Thymus (tissue), 14 donors: ENCODE data around the gene TGIF2LY. TPM values are rescaled to one million over a fixed set of nuclear protein-coding genes. Genes with fewer than 3 reads are reported as not detected.
"Not testable (repeated sequence)": the region's sequence is repeated elsewhere in the genome, so short reads cannot be mapped to it uniquely, and the experiment has no call there.

Source experiments
- DNase-seq, 9 donors: peaks; one replicate each; pipeline ENCODE4 v3.0.0-alpha.2; 2013; ENCODE audit warnings: low spot score in 9 of 9, low read depth in 6 of 9, missing footprints in 1 of 9
- H3K27ac ChIP-seq, 2 donors: one replicate each; pipeline ENCODE4 v1.5.1; 2013; ENCODE audit warnings: control low read depth in 1 of 2, low read depth in 1 of 2, low read length in 1 of 2, mild to moderate bottlenecking in 1 of 2, moderate library complexity in 1 of 2
- H3K27me3 ChIP-seq, 2 donors: one replicate each; pipeline ENCODE4 v1.5.1; 2013; ENCODE audit warnings: low read length in 1 of 2; ENCODE audit not compliant: control insufficient read depth in 2 of 2, insufficient read depth in 1 of 2
- H3K36me3 ChIP-seq, 2 donors: one replicate each; pipeline ENCODE4 v1.5.1; 2013; ENCODE audit warnings: low read length in 1 of 2, mild to moderate bottlenecking in 1 of 2, moderate library complexity in 1 of 2; ENCODE audit not compliant: control insufficient read depth in 2 of 2, insufficient read depth in 2 of 2
- H3K4me1 ChIP-seq, 2 donors: one replicate each; pipeline ENCODE4 v1.5.1; 2013; ENCODE audit warnings: low read length in 2 of 2; ENCODE audit not compliant: control insufficient read depth in 2 of 2, insufficient read depth in 2 of 2
- H3K4me3 ChIP-seq, 2 donors: one replicate each; pipeline ENCODE4 v1.5.1; 2013; ENCODE audit warnings: low read length in 2 of 2, control low read depth in 1 of 2, mild to moderate bottlenecking in 1 of 2
- H3K9me3 ChIP-seq, 2 donors: one replicate each; pipeline ENCODE4 v1.5.1; 2013; ENCODE audit warnings: low read length in 1 of 2, mild to moderate bottlenecking in 1 of 2; ENCODE audit not compliant: control insufficient read depth in 2 of 2, insufficient read depth in 1 of 2
- WGBS: extraction: QIAGEN DNeasy Blood & Tissue Kit; methylation state at CpG from one replicate; pipeline ENCODE4 v1.1.7; 2013; 5-methylcytosine and 5-hydroxymethylcytosine counted together
- long read RNA-seq, 10 donors: transcript quantifications; one replicate each; lab custom pipeline, GENCODE V29; 2026
- polyA plus RNA-seq: library from polyadenylated mRNA; stranded (reverse); fragments of 200-250 nt; gene quantifications from one replicate; pipeline ENCODE4 v1.2.3, GENCODE V29; 2013
- total RNA-seq: library from RNA; stranded (reverse); fragments of 120-200 nt; gene quantifications from one replicate; pipeline ENCODE4 v1.2.4, GENCODE V29; 2013
- donor health status: healthy.

The TGIF2LY gene
- total RNA-seq, result not detected
- 0.05 TPM for polyA plus RNA-seq
- long read RNA-seq, donor 1, result 0 reads
- long read RNA-seq, donor 2, result 0 reads
- long read RNA-seq, donor 3, result 0 reads
- long read RNA-seq, donor 4, result 0 reads
- long read RNA-seq, donor 5, result 0 reads
- long read RNA-seq, donor 6, result 0 reads
- long read RNA-seq, donor 7, result 0 reads
- long read RNA-seq, donor 8, result 0 reads
- long read RNA-seq, donor 9, result 0 reads
- long read RNA-seq, donor 10, result 0 reads

GRCh38 chrY:3578767-3579166, at the start of gene TGIF2LY:
TGIF2LY (plus strand) TSS chrY:3579067; CDS start chrY:3579245, 178 bp downstream.
- not testable (repeated sequence) for H3K27me3 ChIP-seq, H3K27ac ChIP-seq, DNase-seq, H3K36me3 ChIP-seq, H3K4me1 ChIP-seq, H3K4me3 ChIP-seq, H3K9me3 ChIP-seq
- 74% methylated on average over 9 of the region's 9 CpGs for WGBS
